GM03348 (cell line): ENCODE data around the gene ZNF410.
A peak's percentile ranks its signal among the peaks of the same experiment; 100 is the strongest.
"Not testable (repeated sequence)": the region's sequence is repeated elsewhere in the genome, so short reads cannot be mapped to it uniquely, and the experiment has no call there.

Experiments used
- DNase-seq: peaks from one replicate; pipeline ENCODE4 v3.0.0; 2012; ENCODE audit warnings: low spot score

The ZNF410 gene, protein sequence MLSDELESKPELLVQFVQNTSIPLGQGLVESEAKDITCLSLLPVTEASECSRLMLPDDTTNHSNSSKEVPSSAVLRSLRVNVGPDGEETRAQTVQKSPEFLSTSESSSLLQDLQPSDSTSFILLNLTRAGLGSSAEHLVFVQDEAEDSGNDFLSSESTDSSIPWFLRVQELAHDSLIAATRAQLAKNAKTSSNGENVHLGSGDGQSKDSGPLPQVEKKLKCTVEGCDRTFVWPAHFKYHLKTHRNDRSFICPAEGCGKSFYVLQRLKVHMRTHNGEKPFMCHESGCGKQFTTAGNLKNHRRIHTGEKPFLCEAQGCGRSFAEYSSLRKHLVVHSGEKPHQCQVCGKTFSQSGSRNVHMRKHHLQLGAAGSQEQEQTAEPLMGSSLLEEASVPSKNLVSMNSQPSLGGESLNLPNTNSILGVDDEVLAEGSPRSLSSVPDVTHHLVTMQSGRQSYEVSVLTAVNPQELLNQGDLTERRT

DNA sequence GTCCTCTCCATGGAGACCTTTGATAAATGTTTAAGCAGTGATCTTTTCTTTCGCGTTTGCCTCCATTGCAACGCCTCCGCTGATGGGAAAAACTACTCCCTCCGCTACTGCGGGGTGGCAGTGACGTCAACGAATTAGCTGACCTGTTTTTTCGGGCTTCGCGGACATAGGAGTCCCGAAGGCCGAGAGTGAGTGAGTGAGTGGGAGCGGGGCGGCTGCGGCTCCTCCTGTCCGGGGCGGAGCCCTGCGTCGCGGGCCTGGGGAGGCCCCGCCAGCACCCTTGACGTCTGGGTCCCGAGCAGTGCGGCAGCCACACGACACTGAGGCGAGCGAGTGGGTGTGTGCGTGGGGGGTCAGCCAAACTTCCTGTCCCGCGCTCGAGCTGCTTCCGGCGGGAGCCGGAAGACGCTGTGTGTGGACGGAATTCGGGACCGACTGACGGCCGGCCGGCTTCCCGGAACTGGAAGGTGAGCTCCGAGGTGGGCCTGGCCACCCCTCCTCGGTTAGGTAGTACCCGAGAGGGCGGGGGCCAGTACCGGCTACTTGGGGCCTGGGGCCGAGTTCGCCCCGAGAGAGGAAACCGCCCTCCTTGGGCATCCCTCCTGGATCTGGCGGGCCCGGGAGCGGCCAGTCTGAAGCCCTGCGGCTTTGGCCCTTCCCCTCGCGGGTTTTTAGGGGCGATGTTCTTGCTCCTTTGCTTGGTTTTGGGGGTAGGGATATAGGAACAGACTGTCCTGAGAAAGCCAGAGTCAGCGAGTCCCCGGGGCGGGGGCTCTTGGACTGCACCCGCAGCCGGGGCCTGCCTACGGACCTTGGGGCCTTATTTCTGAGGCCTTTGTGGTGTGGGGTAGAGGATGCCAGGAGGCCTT lies at the start of gene ZNF410:
TSS of gene ZNF410 (plus strand) at position 411 of the 869 bp plus-strand sequence. CDS start 5,317 bp downstream, outside the sequence.
- peak; percentile 97 for DNase-seq

DNA sequence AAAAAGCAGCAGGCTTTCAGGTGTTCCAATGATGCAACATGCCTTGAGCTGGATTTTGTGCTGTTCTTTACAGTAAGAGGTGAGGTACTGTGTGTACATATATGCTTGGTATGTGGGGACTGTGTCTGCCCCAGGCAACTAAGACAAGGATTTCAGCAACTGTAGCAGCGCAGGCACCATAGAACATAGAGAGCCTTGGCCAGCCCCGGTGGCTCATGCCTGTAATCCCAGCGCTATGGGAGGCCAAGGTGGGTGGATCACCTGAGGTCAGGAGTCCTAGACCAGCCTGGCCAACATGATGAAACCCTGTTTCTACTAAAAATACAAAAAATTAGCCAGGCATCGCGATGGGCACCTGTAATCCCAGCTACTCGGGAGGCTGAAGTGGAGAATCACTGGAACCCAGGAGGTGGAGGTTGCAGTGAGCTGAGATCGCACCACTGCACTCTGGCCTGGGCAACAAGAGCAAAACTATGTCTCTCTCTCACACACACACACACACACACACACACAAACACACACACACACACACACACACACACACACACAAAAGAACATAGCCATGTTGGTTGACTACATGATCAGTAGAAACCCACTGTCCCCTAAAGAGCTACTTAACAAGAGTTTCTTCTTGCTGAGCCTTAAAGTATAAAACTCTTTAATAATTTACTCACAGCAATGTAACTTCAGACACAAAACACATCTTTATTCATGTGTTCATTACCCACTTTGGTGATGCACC lies 48.2 kb upstream of the ZNF410 start:
- DNase-seq: not testable (repeated sequence)

DNA sequence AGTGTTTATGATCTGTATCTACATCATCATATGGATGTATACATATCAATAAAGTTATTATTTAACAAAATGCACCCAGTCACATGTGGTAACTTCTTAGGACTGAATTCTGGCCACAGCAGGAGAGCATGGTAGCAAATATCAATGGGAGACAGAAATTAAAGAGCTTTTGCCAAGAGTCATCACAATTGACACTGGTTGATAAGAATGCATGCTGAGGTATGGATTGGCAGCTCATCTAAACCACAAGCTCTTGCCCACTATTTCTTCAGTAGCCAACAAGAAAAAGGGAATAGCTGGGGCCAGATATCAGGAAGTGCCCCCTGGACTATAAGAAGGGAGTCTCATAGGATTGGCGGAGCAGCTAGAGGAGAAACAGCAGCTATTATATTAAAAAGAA lies 44.5 kb upstream of the ZNF410 start:
- DNase-seq: no peak

DNA sequence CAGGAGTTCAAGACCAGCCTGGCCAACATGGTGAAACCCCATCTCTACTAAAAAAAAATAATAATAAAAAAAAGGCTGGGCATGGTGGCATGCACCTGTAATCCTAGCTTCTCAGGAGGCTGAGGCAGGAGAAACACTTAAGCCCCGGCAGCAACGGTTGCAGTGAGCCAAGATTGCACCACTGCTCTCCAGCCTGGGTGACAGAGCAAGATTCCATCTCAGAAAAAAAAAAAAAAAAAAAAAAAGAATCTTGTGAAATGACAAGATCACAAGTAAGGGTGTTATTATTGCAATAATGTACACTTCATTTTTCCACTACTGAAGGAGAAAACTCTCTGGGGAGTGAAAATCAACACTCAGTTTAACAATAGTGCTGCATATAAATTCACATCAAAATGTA lies 43.8 kb upstream of the ZNF410 start:
- no peak for DNase-seq

DNA sequence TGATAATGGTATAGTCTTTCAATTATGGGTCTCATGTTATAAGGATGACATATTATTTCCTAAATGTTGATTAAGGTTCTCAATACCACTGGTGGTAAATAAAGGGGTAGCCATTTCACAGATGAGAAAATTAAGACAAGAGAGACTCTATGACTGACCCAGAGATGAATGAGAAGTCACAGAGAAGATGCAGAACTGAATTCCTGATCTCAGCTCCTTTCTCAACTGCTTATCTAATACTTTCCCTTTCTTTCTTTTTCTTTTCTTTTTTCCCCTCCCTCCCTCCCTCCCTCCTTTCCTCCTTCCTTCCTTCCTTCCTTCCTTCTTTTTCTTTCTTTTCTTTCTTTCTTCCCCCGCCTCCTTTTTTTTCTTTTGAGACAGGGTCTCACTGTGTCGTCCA lies 43.4 kb upstream of the ZNF410 start:
- no peak for DNase-seq

DNA sequence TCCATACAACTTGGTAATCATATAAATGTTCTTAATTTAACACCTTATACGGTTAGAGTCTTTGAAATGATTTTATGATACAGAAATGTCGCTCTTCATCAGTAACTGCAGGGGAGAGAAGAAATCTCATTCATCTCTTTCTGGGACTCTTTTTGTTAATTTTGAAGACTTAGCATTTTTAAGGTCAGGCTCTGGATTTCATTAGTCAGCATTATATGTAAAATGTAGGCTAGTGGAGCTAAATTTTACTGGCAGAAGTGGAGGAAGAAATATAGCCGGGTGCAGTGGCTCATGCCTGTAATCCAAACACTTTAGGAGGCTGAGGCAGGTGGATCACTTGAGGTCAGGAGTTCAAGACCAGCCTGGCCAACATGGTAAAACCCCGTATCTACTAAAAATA lies 39.7 kb upstream of the ZNF410 start:
- no peak for DNase-seq

DNA sequence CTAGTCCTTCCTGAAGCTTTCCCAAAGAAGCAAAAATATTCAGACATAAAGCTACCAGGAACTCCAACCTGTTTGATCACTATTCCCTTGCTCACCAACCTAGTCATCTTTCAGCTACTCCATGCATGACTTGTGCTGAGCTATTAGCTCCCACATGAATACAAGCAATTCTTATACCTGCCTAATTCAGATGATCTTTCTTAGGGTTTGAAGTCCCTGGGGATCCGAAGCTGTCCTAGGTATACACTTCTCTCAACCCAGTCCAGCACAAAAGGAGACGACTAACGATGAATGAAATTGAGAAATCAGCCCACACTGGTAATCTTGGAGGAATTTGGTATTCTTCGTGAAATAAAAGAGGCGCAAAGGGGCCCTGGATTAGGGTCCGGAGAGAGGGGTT lies 35.7 kb upstream of the ZNF410 start:
- peak; percentile 11 for DNase-seq

DNA sequence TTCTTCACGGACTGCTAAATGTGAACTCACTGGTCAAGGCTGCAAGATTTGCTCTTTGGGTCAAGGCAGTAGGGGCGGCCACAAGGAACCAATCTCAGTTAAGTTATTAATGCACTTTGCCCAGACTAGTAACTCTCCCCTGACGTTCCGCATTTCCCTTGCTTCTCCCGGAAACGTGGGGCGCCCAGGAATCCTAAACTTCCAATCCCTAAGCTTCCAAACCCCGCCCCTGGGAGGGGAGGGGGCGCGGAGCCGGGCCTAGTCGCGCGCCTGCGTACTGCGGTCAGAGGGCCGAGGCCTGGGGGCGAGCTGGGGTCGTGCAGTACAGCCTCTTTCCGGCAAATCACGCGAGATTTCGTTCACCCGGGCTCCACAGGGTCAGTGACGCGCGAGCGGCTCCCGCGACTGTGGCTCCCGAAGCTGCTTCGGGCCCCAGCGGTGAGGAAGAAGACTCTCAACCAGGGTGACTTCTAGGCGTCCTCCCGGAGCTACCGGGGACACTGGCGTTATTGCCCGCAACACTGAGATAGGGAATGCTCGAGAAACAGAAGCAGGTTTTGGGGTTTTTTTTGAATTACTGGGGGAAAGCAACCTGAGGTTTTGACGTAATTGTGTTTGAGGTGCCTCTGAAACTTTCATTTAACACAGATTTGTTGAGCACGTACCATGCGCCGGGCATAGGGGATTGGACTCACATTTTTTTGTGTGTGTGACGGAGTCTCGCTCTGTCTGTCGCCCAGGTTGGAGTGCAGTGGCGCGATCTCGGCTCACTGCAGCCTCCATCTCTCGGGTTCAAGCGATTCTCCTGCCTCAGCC lies 34.9 kb upstream of the ZNF410 start, which contains the start of gene PTGR2:
TSS of gene PTGR2 (plus strand) at position 265 of the 816 bp plus-strand sequence. CDS start 7,032 bp downstream, outside the sequence.
- peak; percentile 99 for DNase-seq

DNA sequence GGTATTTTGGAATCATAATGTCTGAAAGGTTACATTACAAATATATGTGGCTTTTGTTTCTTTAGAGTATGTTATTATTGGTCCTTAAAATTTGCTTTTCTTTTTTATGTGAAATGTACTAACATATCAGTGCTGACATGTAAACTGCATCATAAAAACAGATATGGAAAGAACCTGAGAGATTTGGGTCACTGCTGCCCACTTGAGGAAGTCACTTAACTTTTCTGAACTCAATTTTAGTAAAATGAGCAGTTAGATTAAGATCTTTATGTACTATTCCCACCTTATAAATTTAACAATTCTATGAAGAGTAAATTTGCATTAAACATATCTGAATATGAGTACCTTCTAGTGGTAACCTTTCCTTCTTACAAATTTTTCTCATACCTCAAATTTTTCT lies 27.5 kb upstream of the ZNF410 start:
- DNase-seq: no peak

DNA sequence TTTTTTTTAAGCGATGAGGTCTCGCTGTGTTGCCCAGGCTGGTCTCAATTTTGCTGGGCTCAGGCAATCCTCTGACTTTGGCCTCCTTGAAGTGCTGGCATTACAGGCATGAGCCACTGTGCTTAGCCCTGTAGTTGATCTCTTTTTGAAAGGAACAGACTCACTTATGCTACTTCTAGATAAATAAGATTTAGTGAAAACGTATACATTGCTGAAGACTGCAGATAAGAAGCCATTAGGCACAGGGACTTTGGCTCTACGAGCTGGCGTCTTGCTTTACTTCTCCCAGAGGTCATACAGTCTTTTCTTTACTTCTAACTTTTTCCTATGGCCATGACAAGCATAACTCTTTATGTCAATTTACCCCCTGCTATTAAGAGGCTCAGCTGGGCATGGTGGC lies 25.6 kb upstream of the ZNF410 start:
- no peak for DNase-seq

DNA sequence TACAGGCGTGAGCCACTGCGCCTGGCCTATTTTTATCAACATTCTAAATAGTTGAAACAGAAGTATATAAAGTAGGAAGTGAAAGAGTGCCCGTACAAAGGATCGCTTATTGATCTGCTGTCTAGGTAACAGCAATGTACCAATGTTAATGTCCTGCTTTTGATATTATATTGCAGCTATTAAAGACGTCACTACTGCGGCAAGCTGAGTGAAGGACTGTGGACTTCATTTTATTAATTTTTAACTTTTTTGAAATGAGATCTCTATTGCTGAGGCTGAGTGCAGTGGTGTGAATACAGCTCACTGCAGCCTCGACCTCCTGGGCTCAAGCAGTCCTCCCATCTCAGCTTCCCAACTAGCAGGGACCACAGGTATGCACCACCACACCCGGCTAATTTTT lies 24.2 kb upstream of the ZNF410 start:
- DNase-seq: no peak

DNA sequence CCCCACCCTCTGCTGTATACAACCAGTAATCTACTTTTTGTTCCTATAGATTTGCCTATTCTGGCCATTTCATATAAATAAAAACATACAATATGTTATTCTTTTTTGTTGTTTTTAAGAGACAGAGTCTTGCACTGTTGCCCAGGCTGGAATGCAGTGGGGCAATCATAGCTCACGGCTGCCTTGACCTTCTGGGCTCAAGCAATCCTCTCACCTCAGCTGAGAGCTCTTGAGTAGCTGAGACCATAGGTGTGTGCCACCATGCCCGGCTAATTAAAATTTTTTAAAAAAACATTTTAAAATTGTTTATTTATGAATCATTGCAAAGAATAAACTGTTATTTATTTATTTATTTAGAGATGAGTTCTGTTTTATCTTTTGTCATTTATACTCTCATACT lies 23.4 kb upstream of the ZNF410 start:
- no peak for DNase-seq

DNA sequence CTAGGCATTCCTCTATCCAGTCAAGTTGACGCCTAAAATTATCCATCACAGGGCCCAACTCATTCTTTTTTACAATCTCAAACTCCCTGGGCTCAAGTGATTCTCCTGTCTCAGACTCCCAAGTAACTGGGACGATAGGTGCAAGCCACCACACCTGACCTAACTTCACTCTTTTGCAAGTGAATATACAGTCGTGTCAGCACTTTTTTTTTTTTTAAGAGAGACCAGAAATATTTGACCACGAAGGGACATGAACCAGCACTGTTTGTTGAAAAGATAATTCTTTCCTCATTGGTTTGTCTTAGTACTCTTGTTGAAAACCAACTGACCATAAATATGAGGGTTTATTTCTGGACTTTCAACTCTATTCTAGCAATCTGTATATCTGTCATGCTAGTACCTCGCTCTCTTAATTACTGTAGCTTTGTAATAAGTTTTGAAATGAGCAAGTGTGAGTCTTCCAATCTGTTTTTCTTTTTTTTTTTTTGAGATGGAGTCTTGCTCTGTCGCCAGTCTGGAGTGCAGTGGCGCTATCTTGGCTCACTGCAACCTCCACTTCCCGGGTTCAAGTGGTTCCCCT lies 21.0 kb upstream of the ZNF410 start:
- DNase-seq: no peak

DNA sequence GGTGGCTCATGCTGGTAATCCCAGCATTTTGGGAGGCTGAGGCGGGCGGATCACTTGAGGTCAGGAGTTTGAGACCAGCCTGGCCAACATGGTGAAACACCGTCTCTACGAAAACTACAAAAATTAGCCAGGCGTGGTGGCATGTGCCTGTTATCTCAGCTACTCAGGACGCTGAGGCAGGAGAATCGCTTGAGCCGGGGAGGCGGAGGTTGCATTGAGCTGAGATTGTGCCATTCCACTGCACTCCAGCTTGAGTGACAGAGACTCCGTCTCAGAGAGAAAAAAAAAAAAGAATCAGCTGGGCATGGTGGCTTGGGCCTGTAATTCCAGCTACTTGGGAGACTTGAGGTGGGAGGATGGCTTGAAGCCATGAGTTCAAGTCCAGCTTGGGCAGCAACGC lies 16.9 kb upstream of the ZNF410 start:
- DNase-seq: not testable (repeated sequence)

DNA sequence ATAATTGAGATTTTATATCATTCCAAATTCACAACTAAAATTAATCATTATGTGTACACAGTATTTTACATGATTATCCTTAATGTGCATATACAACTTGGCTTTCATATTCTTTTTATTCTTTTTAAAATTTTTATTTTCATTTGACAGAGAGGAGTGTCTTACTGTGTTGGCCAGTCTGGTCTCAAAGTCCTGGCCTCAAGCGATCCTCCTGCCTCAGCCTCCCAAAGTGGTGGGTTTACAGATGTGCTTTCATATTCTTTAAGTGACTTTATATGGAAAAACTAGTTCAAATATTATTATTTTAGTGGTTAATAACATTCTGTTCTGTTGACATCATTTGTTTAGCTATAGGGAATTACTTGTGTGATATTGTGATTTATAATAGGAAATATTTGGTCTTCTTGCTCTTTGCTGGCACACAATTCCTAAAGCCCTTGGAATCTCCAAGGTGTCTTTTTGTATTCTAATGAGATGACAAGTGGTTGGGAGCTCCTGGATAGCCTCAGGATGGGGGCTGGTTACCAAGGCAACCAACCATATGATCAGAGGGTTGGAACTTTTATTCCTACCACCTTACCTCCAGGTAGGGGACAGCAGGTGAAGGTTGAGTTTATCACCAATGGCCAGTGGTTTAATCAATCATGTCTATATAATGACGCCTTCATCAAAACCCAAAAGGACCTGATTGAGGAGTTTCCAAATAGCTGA lies 16.0 kb upstream of the ZNF410 start:
- no peak for DNase-seq

DNA sequence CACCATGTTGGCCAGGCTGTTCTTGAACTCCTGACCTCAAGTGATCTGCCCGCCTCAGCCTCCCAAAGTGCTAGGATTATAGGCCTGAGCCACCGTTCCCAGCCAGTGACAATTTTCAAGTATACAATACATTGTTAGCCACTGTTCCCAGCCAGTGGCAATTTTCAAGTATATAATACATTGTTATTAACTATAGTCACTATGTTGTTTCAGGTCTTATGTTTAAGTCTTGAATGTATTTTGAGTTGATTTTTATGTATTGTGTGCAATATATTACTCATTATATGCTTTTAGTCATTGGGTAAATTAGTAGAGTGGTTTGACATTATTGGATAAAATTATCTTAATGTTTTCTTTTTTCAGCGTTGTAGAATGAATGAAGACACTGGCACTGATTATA lies 13.0 kb upstream of the ZNF410 start:
- DNase-seq: no peak

DNA sequence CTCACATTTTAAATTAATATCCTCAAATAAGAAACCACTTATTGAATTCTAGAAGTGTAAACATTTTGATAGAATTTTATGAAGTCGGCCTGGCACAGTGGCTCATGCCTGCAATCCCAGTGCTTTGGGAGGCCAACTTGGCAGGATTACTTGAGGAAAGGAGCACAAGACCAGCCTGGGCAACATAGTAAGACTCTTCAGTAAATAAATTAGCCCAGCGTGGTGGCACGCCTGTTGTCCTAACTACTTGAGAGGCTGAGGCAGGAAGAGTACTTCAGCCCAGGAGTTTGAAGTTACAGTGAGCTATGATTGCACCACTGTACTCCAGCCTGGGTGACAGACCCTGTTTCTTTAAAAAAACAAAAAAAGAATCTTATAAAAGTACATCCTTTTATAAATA lies 8.9 kb upstream of the ZNF410 start:
- DNase-seq: no peak

DNA sequence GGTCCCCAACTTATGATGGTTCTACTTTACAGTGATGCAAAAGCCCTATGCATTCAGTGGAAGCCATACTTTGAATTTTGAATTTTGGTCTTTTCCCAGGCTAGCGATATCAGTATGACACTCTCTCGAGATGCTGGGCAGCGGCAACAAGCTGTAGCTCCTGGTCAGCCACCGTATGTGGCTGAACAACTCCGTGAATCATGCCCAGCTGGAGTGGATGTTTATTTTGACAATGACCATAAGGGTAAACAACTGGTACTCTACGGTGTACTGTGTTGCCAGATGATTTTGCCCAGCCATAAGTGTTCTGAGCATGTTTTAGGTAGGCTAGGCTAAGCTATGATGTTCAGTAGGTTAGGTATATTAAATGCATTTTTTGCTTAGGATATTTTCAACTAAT lies 8.2 kb upstream of the ZNF410 start:
- no peak for DNase-seq

DNA sequence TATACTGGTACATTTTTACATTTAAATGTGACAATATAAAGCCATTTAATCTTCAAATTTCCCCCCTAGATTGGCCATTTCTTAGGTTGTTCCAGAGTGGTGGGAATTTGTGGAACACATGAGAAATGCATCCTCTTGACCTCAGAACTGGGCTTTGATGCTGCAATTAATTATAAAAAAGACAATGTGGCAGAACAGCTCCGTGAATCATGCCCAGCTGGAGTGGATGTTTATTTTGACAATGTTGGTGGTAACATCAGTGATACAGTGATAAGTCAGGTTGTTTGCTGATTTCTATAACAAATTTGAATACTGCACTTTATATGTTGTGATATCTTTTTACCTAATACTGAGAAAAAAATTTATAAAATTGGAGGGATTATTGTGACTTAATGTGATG lies 7.6 kb upstream of the ZNF410 start:
- DNase-seq: no peak

DNA sequence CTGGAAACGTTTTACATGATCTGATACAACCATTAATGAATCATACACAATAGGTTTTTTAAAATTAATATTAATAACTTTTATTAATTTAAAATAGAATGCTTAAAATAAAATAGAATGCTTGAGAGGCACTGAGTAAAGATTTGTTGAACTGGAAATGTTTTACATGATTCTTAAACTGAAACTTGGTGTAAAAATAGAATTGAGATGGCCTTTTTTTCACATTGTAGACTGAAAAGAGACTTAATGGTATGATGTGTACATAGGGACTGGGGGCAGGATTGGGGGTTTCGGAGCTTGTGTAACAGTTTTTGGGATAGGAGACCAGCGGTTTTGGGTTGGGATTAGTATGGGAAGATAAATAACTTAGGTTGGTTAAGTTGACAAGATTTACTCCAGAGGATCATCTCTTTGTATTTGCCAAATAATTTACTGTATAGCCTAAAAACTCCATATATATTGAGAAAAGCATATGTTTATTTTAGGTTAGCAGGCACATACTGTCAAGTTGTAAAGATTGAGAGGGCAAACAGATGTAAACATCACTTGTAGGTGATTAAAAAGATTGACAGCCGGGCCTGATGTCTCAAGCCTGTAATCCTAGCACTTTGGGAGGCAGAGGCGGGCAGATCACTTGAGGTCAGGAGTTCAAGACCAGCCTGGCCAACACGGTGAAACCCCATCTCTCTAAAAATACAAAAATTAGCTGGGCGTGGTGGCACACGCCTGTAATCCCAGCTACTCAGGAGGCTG lies 2.0 kb upstream of the ZNF410 start:
- no peak for DNase-seq
